Measurements from ENCODE around the gene NINJ1. TPM values are rescaled to one million over a fixed set of nuclear protein-coding genes. Genes with fewer than 3 reads are reported as not detected.

Gene NINJ1
- total RNA-seq, 3 donors from 2014 or later = 19.5 to 68.9 (median 23.2) TPM

DNA sequence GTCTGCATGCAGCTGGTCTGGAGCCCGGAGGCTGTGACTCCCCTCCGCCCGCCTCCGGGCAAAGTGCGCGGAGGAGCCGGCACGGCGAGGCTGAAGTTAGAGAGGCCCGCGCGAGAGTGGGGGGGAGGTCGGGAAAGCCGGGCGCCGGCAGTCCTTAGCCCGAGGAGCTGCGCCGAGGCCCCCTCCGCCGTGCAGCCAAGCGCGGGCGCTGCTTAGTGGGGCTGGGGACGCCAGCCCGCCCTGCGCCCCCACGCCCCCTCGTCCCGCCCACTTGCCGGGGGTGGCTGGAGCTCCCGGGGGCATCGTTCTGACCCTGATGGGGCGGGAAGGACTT, 403 bp downstream of the NINJ1 start:
- ATAC-seq = peak; percentile 78
- TF ChIP-seq, protein P1, sequence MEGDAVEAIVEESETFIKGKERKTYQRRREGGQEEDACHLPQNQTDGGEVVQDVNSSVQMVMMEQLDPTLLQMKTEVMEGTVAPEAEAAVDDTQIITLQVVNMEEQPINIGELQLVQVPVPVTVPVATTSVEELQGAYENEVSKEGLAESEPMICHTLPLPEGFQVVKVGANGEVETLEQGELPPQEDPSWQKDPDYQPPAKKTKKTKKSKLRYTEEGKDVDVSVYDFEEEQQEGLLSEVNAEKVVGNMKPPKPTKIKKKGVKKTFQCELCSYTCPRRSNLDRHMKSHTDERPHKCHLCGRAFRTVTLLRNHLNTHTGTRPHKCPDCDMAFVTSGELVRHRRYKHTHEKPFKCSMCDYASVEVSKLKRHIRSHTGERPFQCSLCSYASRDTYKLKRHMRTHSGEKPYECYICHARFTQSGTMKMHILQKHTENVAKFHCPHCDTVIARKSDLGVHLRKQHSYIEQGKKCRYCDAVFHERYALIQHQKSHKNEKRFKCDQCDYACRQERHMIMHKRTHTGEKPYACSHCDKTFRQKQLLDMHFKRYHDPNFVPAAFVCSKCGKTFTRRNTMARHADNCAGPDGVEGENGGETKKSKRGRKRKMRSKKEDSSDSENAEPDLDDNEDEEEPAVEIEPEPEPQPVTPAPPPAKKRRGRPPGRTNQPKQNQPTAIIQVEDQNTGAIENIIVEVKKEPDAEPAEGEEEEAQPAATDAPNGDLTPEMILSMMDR (IDR thresholded peaks at IDR 0.05) = no peak
- Histone ChIP-seq H3K9me3 (no peaks in the 10 kb centered on the region), H3K4me1 (ENCODE audit: low read depth) (peaks cover 29% of the 10 kb centered on the region), H3K4me3 (peak overlapping the region; percentile 47), H3K36me3 (ENCODE audit: low read depth) (no peaks in the 10 kb centered on the region)
- intact Hi-C loops (cut with DNase I, micrococcal nuclease) = no loop called here
- peak; percentile 80 to 86 (median 83) for DNase-seq

DNA sequence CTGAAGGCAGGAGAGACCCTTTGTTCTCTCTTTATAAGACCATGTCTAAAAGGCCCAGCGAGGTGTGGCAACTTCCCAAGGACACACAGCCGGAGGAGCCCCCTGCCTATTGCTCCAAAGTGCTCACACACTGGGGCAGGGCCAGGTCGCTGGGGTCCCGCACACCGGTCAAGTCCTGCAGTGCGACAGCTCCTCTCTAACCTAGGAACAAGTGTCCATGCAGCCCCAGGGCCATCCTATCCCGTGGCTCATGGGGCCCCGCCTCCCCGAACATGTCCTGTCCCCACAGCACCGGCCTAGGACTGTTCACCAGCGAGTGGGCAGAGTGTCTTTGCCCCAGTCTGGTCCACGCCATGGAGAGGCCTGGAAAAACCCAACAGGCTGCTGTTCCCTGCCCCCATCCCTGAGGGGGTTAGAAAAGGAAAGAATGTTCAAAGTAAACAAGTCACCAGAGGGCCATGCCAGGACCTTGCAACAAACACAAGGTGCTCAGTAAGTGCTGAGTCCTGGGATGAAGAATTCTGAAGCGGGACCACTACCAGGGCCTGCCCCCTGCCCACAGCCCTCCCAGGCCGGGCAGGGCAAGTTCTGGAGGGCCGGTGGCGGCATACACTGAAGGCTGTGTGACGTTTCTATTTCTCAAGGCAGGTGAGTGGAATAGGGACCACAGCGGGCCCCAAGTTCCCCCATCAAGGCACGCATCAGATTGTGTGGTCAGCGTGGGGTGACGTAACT, 938 bp downstream of the NINJ1 start:
- Histone ChIP-seq H3K4me3 (peak overlapping the region; percentile 47), H3K9me3 (no peaks in the 10 kb centered on the region), H3K36me3 (ENCODE audit: low read depth) (no peaks in the 10 kb centered on the region), H3K4me1 (ENCODE audit: low read depth) (peaks cover 29% of the 10 kb centered on the region)
- intact Hi-C loops (cut with DNase I, micrococcal nuclease) = no loop called here
- DNase-seq (peak; percentile 44 to 70 (median 59)), ATAC-seq (peak; percentile 1)
- TF ChIP-seq, protein P1 (IDR thresholded peaks at IDR 0.05) = no peak

DNA sequence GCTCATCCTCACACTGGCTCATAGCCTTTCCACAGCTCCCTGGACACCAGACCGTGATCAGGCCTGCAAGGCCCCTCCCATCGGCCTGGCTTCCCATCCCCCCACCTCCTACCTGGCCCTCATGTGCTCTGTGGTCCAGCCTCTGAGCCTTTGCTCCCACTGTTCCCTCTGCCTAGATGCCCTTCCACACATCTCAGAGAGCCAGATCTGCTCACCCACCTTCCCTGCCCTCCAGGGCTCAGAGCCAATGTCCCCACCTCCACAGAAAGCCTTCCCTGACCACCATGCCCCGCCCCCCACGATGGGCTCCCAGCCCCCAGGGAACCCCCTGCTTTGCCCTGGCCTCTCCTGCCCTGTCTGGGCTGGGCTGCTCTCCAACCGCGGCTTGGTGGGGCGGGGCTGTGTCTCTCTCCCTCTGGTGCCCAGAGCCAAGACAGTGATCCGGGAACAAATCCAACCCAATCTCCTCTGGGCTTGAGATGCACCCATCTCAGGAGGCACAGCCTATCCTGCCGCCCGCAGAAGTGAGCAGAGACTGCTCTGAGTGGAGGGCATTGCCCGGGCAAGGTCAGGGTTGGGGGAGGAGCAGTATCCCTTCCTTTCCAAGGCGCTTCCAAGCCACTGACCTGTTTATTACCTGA, 1.6 kb downstream of the NINJ1 start:
- intact Hi-C loops (cut with DNase I, micrococcal nuclease) = no loop called here
- Histone ChIP-seq H3K9me3 (no peaks in the 10 kb centered on the region), H3K4me1 (ENCODE audit: low read depth) (peaks cover 29% of the 10 kb centered on the region), H3K36me3 (ENCODE audit: low read depth) (no peaks in the 10 kb centered on the region), H3K4me3 (no peak overlapping the region)
- TF ChIP-seq, protein P1 (IDR thresholded peaks at IDR 0.05) = no peak
- DNase-seq = peak; percentile 69 to 76 (median 72)
- peak; percentile 2 for ATAC-seq

DNA sequence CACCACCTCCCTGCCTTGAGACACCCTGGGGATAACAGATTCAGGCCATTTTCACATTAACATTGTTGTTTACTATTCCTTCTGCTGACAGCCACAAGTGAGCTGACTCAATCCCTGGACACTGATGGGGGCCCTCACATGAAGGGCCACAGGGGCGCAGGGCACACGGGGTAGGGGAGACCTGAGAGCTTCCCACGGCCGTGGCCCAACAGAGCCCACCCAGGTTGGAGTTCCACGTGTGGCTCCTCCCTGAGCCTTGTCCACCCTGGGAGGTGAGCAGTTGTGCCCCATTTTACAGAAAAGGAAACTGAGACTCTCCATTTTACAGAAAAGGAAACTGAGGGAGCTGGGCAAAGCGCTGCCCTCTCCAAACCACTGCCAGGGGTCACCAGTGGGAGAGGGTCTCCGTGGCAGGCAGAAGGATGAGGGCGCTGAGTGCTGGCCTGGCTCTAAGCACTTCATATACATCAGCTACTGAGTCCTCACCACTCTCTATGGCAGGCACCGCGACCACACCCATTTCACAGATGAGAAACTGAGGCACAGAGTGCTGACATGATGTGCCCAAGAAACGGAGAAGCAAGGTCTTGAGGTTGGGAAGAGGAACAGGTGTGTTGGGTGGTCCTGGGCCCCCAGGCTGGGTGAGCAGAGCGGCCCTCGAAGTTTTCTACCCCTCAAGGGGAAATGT, 2.3 kb downstream of the NINJ1 start:
- TF ChIP-seq, protein P1 (IDR thresholded peaks at IDR 0.05) = no peak
- DNase-seq (no peak), ATAC-seq (no peak)
- intact Hi-C loops (cut with DNase I, micrococcal nuclease) = no loop called here
- Histone ChIP-seq H3K36me3 (ENCODE audit: low read depth) (no peaks in the 10 kb centered on the region), H3K9me3 (no peaks in the 10 kb centered on the region), H3K4me3 (no peak overlapping the region), H3K4me1 (ENCODE audit: low read depth) (peaks cover 29% of the 10 kb centered on the region)

DNA sequence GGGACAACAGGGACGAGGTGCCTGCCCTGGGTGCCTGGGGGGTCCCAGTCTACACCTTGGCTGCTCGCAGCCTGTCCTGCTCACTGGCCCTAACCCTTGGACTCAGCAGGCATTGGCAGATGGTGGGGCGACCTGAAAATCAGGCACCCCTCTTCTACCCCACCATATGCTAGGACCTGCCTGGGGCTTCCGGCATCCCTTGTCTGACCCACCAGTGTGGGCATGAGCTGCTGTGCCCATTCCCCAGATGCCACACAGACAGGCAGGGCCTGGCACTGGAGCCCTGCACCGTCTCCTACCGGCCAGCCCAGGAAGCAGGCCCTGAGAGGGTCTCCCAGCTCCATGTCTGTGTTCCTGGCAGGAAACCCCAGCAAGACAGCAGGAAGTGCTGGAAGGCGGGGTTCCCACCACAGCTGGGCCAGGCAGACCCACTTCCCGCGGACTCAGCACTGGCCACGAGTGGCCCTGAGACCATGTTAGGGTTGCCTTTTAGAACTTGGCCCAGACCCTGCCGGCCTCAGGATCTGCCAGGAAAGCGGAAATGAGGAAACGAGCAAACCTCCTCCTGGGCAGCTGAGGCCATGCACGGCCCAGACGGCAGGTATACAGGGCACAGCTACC, 3.1 kb downstream of the NINJ1 start:
- Histone ChIP-seq H3K36me3 (ENCODE audit: low read depth) (no peaks in the 10 kb centered on the region), H3K9me3 (no peaks in the 10 kb centered on the region), H3K4me3 (no peak overlapping the region), H3K4me1 (ENCODE audit: low read depth) (peaks cover 29% of the 10 kb centered on the region)
- intact Hi-C loops (cut with DNase I, micrococcal nuclease) = no loop called here
- ATAC-seq = no peak
- peak; percentile 35 to 71 (median 51) for DNase-seq
- TF ChIP-seq, protein P1 (IDR thresholded peaks at IDR 0.05) = no peak

Measured in mucosa of descending colon (tissue), 3 donors.